ENCODE results near the gene NUTM2F.
"Not testable (repeated sequence)": the region's sequence is repeated elsewhere in the genome, so short reads cannot be mapped to it uniquely, and the experiment has no call there.

NUTM2F gene

GRCh38 chr9:94328544-94328943, at the start of gene NUTM2F:
Gene NUTM2F (minus strand): TSS chr9:94328644. CDS start chr9:94328623, 21 bp downstream.
- POLR2A ChIA-PET; CTCF ChIA-PET; DNase-seq (ENCODE audit: extremely low spot score): not testable (repeated sequence)

- CTCF ChIA-PET; DNase-seq (ENCODE audit: extremely low spot score); POLR2A ChIA-PET: not testable (repeated sequence)
Measured at GRCh38 chr9:94375197-94375596, 46.8 kb upstream of the NUTM2F start.

- CTCF ChIA-PET = not testable (repeated sequence)
- POLR2A ChIA-PET = interaction anchor here (0.6 kb wide), 1 partner anchor 603 kb away, joined by 3 read pairs; no protein-coding TSS in a partner anchor
- DNase-seq (ENCODE audit: extremely low spot score) = peak; percentile 75
Measured at GRCh38 chr9:94374176-94375056, 46.0 kb upstream of the NUTM2F start.

- CTCF ChIA-PET = interaction anchor here (0.7 kb wide), 1 partner anchor 453 kb away, joined by 4 read pairs; no protein-coding TSS in a partner anchor
- not testable (repeated sequence) for DNase-seq (ENCODE audit: extremely low spot score)
- POLR2A ChIA-PET = interaction anchor here (0.6 kb wide), 1 partner anchor 603 kb away, joined by 3 read pairs; no protein-coding TSS in a partner anchor
Measured at GRCh38 chr9:94373779-94374175, 45.3 kb upstream of the NUTM2F start.

- POLR2A ChIA-PET; DNase-seq (ENCODE audit: extremely low spot score); CTCF ChIA-PET: not testable (repeated sequence)
Measured at GRCh38 chr9:94370266-94370665, 41.8 kb upstream of the NUTM2F start.

- CTCF ChIA-PET = not testable (repeated sequence)
Measured at GRCh38 chr9:94364093-94364614, 35.7 kb upstream of the NUTM2F start.

GRCh38 chr9:94357158-94357557, 28.7 kb upstream of the NUTM2F start:
- POLR2A ChIA-PET; DNase-seq (ENCODE audit: extremely low spot score); CTCF ChIA-PET: not testable (repeated sequence)

More at GRCh38 chr9:94364093-94364614, 35.7 kb upstream of the NUTM2F start:
- DNase-seq (ENCODE audit: extremely low spot score); POLR2A ChIA-PET: not testable (repeated sequence)

- CTCF ChIA-PET; POLR2A ChIA-PET; DNase-seq (ENCODE audit: extremely low spot score): not testable (repeated sequence)
Measured at GRCh38 chr9:94351901-94352723, 23.7 kb upstream of the NUTM2F start.

- POLR2A ChIA-PET; CTCF ChIA-PET; DNase-seq (ENCODE audit: extremely low spot score): not testable (repeated sequence)
Measured at GRCh38 chr9:94348754-94349153, 20.3 kb upstream of the NUTM2F start.

GRCh38 chr9:94347451-94347850, 19.0 kb upstream of the NUTM2F start:
- POLR2A ChIA-PET; DNase-seq (ENCODE audit: extremely low spot score); CTCF ChIA-PET: not testable (repeated sequence)

- POLR2A ChIA-PET; DNase-seq (ENCODE audit: extremely low spot score); CTCF ChIA-PET: not testable (repeated sequence)
Measured at GRCh38 chr9:94341703-94342102, 13.3 kb upstream of the NUTM2F start.

GRCh38 chr9:94340750-94341149, 12.3 kb upstream of the NUTM2F start:
- not testable (repeated sequence) for DNase-seq (ENCODE audit: extremely low spot score)

GRCh38 chr9:94339657-94340056, 11.2 kb upstream of the NUTM2F start:
- DNase-seq (ENCODE audit: extremely low spot score); POLR2A ChIA-PET; CTCF ChIA-PET: not testable (repeated sequence)

More at GRCh38 chr9:94340750-94341149, 12.3 kb upstream of the NUTM2F start:
- POLR2A ChIA-PET, CTCF ChIA-PET: not testable (repeated sequence)

- POLR2A ChIA-PET = not testable (repeated sequence)
Measured at GRCh38 chr9:94338723-94339122, 10.3 kb upstream of the NUTM2F start.

GRCh38 chr9:94336445-94336844, 8.0 kb upstream of the NUTM2F start:
- CTCF ChIA-PET; DNase-seq (ENCODE audit: extremely low spot score); POLR2A ChIA-PET: not testable (repeated sequence)

More at GRCh38 chr9:94338723-94339122, 10.3 kb upstream of the NUTM2F start:
- DNase-seq (ENCODE audit: extremely low spot score); CTCF ChIA-PET: not testable (repeated sequence)

GRCh38 chr9:94325583-94325982, 2.9 kb downstream of the NUTM2F start:
- CTCF ChIA-PET; POLR2A ChIA-PET; DNase-seq (ENCODE audit: extremely low spot score): not testable (repeated sequence)

GRCh38 chr9:94323153-94323798, 5.2 kb downstream of the NUTM2F start:
- CTCF ChIA-PET; DNase-seq (ENCODE audit: extremely low spot score); POLR2A ChIA-PET: not testable (repeated sequence)

- DNase-seq (ENCODE audit: extremely low spot score); CTCF ChIA-PET; POLR2A ChIA-PET: not testable (repeated sequence)
Measured at GRCh38 chr9:94322342-94322940, 6.0 kb downstream of the NUTM2F start.

All from HEK293T (cell line).